NCI-H69 (cell line): ENCODE measurements around the gene STS.
"Not testable (repeated sequence)": the region's sequence is repeated elsewhere in the genome, so short reads cannot be mapped to it uniquely, and the experiment has no call there.

Source experiments
- DNase-seq: peaks from one replicate; lab custom pipeline; 2025; lab: John Stamatoyannopoulos, UW

The STS gene

GRCh38 chrX:7139202-7140081 lies 8.1 kb upstream of the STS start:
- no peak for DNase-seq

- no peak for DNase-seq
Observed at GRCh38 chrX:7143076-7143475, 4.4 kb upstream of the STS start.

GRCh38 chrX:7143941-7144525 lies 3.5 kb upstream of the STS start:
- no peak for DNase-seq

GRCh38 chrX:7145454-7145853 lies 2.1 kb upstream of the STS start:
- DNase-seq = no peak

GRCh38 chrX:7146020-7146702 lies 1.4 kb upstream of the STS start:
- no peak for DNase-seq

- peak; percentile 81 for DNase-seq
Observed at GRCh38 chrX:7146703-7147412, 654 bp upstream of the STS start.

GRCh38 chrX:7147978-7148854 lies 704 bp downstream of the STS start, which contains the start of gene PUDP:
PUDP (minus strand) TSS chrX:7148153; CDS start chrX:7148113, 40 bp downstream.
- peak; percentile 91 for DNase-seq

- no peak for DNase-seq
Observed at GRCh38 chrX:7149411-7149810, 1.9 kb downstream of the STS start.

GRCh38 chrX:7153231-7153630 lies 5.7 kb downstream of the STS start:
- no peak for DNase-seq

GRCh38 chrX:7154041-7154597 lies 6.6 kb downstream of the STS start:
- peak; percentile 9 for DNase-seq

GRCh38 chrX:7155163-7155562 lies 7.7 kb downstream of the STS start:
- DNase-seq = no peak

GRCh38 chrX:7156879-7157278 lies 9.4 kb downstream of the STS start:
- DNase-seq = no peak

GRCh38 chrX:7158468-7158990 lies 11.0 kb downstream of the STS start:
- DNase-seq = peak; percentile 26

- DNase-seq = peak; percentile 77
Observed at GRCh38 chrX:7159149-7159861, 11.8 kb downstream of the STS start.

- peak; percentile 8 for DNase-seq
Observed at GRCh38 chrX:7163146-7163677, 15.7 kb downstream of the STS start.

- no peak for DNase-seq
Observed at GRCh38 chrX:7164174-7164573, 16.7 kb downstream of the STS start.

GRCh38 chrX:7168371-7168770 lies 20.9 kb downstream of the STS start:
- DNase-seq = no peak

GRCh38 chrX:7169627-7170026 lies 22.1 kb downstream of the STS start:
- peak; percentile 21 for DNase-seq

- peak; percentile 39 for DNase-seq
Observed at GRCh38 chrX:7170898-7171297, 23.4 kb downstream of the STS start.

- not testable (repeated sequence) for DNase-seq
Observed at GRCh38 chrX:7178859-7179258, 31.3 kb downstream of the STS start.
